22Rv1 (cell line): ENCODE results near the gene BDNF.

Experiments
- ZFX ChIP-seq: fragments of 450-650 bp; IDR thresholded peaks from 2 replicates; pipeline ENCODE4 v1.6.1; 2017; ENCODE audit warnings: antibody characterized with exemption, borderline replicate concordance
- TF ChIP-seq, protein P1 (sequence below): fragments of 450-650 bp; IDR thresholded peaks from 2 replicates; pipeline ENCODE4 v1.5.1; 2017; ENCODE audit warnings: mild to moderate bottlenecking

- TF ChIP-seq, protein P1, sequence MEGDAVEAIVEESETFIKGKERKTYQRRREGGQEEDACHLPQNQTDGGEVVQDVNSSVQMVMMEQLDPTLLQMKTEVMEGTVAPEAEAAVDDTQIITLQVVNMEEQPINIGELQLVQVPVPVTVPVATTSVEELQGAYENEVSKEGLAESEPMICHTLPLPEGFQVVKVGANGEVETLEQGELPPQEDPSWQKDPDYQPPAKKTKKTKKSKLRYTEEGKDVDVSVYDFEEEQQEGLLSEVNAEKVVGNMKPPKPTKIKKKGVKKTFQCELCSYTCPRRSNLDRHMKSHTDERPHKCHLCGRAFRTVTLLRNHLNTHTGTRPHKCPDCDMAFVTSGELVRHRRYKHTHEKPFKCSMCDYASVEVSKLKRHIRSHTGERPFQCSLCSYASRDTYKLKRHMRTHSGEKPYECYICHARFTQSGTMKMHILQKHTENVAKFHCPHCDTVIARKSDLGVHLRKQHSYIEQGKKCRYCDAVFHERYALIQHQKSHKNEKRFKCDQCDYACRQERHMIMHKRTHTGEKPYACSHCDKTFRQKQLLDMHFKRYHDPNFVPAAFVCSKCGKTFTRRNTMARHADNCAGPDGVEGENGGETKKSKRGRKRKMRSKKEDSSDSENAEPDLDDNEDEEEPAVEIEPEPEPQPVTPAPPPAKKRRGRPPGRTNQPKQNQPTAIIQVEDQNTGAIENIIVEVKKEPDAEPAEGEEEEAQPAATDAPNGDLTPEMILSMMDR = no peak
- TF ChIP-seq ZFX = no peak
Measured at GRCh38 chr11:27616711-27617110, 83.5 kb downstream of the BDNF start.
